Stimulated activated CD4-positive, alpha-beta T cell treated with anti-CD3 and anti-CD28 coated beads, Interleukin-15, amount 100 ng/mL, for 1 hour (primary cell): ENCODE results near the gene SLC22A3.
"Not testable (repeated sequence)": the region's sequence is repeated elsewhere in the genome, so short reads cannot be mapped to it uniquely, and the experiment has no call there.

ENCODE experiments used
- DNase-seq, 2 donors: peaks; one replicate each; pipeline ENCODE4 v3.0.0-alpha.2; 2020; ENCODE audit warnings: low read depth in 1 of 2, low spot score in 1 of 2

Gene SLC22A3

GRCh38 chr6:160368670-160369069 lies 20.5 kb downstream of the SLC22A3 start:
- DNase-seq: no peak

- not testable (repeated sequence) for DNase-seq
These were observed 25.4 kb downstream of the SLC22A3 start for GRCh38 chr6:160373601-160374000.

- DNase-seq: no peak
These were observed 26.8 kb downstream of the SLC22A3 start for GRCh38 chr6:160374836-160375560.

GRCh38 chr6:160375561-160375949 lies 27.4 kb downstream of the SLC22A3 start:
- no peak for DNase-seq

GRCh38 chr6:160376445-160376844 lies 28.3 kb downstream of the SLC22A3 start:
- DNase-seq: no peak

- no peak for DNase-seq
These were observed 30.0 kb downstream of the SLC22A3 start for GRCh38 chr6:160378218-160378617.

- DNase-seq: no peak
These were observed 30.7 kb downstream of the SLC22A3 start for GRCh38 chr6:160378882-160379281.

- DNase-seq: no peak
These were observed 31.3 kb downstream of the SLC22A3 start for GRCh38 chr6:160379466-160379865.

- no peak for DNase-seq
These were observed 34.8 kb downstream of the SLC22A3 start for GRCh38 chr6:160382946-160383345.

GRCh38 chr6:160386869-160387530 lies 38.8 kb downstream of the SLC22A3 start:
- DNase-seq: no peak

GRCh38 chr6:160387916-160388643 lies 39.9 kb downstream of the SLC22A3 start:
- DNase-seq: no peak

GRCh38 chr6:160388922-160389321 lies 40.7 kb downstream of the SLC22A3 start:
- no peak for DNase-seq

GRCh38 chr6:160391419-160392116 lies 43.4 kb downstream of the SLC22A3 start:
- no peak for DNase-seq

- not testable (repeated sequence) for DNase-seq
These were observed 45.3 kb downstream of the SLC22A3 start for GRCh38 chr6:160393442-160393841.

GRCh38 chr6:160393891-160394653 lies 45.9 kb downstream of the SLC22A3 start:
- DNase-seq: no peak

- DNase-seq: no peak
These were observed 46.5 kb downstream of the SLC22A3 start for GRCh38 chr6:160394654-160395035.

GRCh38 chr6:160395187-160395586 lies 47.0 kb downstream of the SLC22A3 start:
- DNase-seq: no peak

GRCh38 chr6:160396292-160396691 lies 48.1 kb downstream of the SLC22A3 start:
- DNase-seq: no peak

- no peak for DNase-seq
These were observed 50.6 kb downstream of the SLC22A3 start for GRCh38 chr6:160398674-160399271.

- DNase-seq: no peak
These were observed 52.3 kb downstream of the SLC22A3 start for GRCh38 chr6:160400446-160400845.
